ENCODE data around the gene LEUTX. TPM values are rescaled to one million over a fixed set of nuclear protein-coding genes. Genes with fewer than 3 reads are reported as not detected.
A peak's percentile ranks its signal among the peaks of the same experiment; 100 is the strongest.

The LEUTX gene
- total RNA-seq, 2 donors from 2014 or later = not detected

- Mint-ChIP-seq H3K36me3 (ENCODE audit: low read depth) (peaks cover 25% of the 10 kb centered on the region), H3K9me3 (no peaks in the 10 kb centered on the region), H3K4me1 (no peaks in the 10 kb centered on the region), H3K27me3 (ENCODE audit: insufficient read depth) (no peaks in the 10 kb centered on the region), H3K27ac (peak overlapping the region; percentile 85), H3K4me3 (no peak overlapping the region)
- Histone ChIP-seq H3K27ac (ENCODE audit: low read depth, low read length) (peak overlapping the region; percentile 78), H3K9ac (ENCODE audit: extremely low read depth, low read length, poor library complexity, severe bottlenecking) (no peak overlapping the region), H3K4me1 (ENCODE audit: control insufficient read depth, insufficient read depth, low read length) (no peaks in the 10 kb centered on the region), H3K36me3 (ENCODE audit: control insufficient read depth, insufficient read depth, low read length) (peaks cover 27% of the 10 kb centered on the region), H3K4me3 (ENCODE audit: low read length) (peak overlapping the region; percentile 82), H3K9me3 (ENCODE audit: control insufficient read depth, low read length) (peaks cover 4% of the 10 kb centered on the region), H3K27me3 (ENCODE audit: control insufficient read depth, insufficient read depth, low read length, poor library complexity, severe bottlenecking) (no peaks in the 10 kb centered on the region)
- no peak for TF ChIP-seq CTCF (conservative IDR thresholded peaks at IDR 0.05)
- WGBS, 2 experiments (ENCODE audit: insufficient coverage in 1 of 2, insufficient read length in 1 of 2) = 45 to 51% methylated on average over 29 to 47 of the region's 47 CpGs
- peak; percentile 97 for DNase-seq
These were observed 45.8 kb downstream of the LEUTX start for GRCh38 chr19:39824143-39825092.

- Histone ChIP-seq H3K36me3 (ENCODE audit: control insufficient read depth, insufficient read depth, low read length) (peaks cover 33% of the 10 kb centered on the region), H3K4me1 (ENCODE audit: control insufficient read depth, insufficient read depth, low read length) (no peaks in the 10 kb centered on the region), H3K27ac (ENCODE audit: low read depth, low read length) (peak overlapping the region; percentile 78), H3K9ac (ENCODE audit: extremely low read depth, low read length, poor library complexity, severe bottlenecking) (no peak overlapping the region), H3K4me3 (ENCODE audit: low read length) (no peak overlapping the region), H3K9me3 (ENCODE audit: control insufficient read depth, low read length) (peaks cover 4% of the 10 kb centered on the region), H3K27me3 (ENCODE audit: control insufficient read depth, insufficient read depth, low read length, poor library complexity, severe bottlenecking) (no peaks in the 10 kb centered on the region)
- peaks cover 32% of the 10 kb centered on the region for H3K36me3 Mint-ChIP-seq (ENCODE audit: low read depth)
- DNase-seq = no peak
- H3K4me1 Mint-ChIP-seq = no peaks in the 10 kb centered on the region
- TF ChIP-seq CTCF (conservative IDR thresholded peaks at IDR 0.05) = no peak
- no peaks in the 10 kb centered on the region for H3K9me3 Mint-ChIP-seq
- WGBS, 2 experiments (ENCODE audit: insufficient coverage in 1 of 2, insufficient read length in 1 of 2) = 95 to 96% methylated on average over 5 to 7 of the region's 11 CpGs
- no peaks in the 10 kb centered on the region for H3K27me3 Mint-ChIP-seq (ENCODE audit: insufficient read depth)
- no peak overlapping the region for H3K4me3 Mint-ChIP-seq
- H3K27ac Mint-ChIP-seq = peak overlapping the region; percentile 85
These were observed 46.4 kb downstream of the LEUTX start for GRCh38 chr19:39825093-39825463.

- Mint-ChIP-seq H3K27me3 (ENCODE audit: insufficient read depth) (no peaks in the 10 kb centered on the region), H3K9me3 (no peaks in the 10 kb centered on the region), H3K4me3 (no peak overlapping the region), H3K27ac (no peak overlapping the region), H3K36me3 (ENCODE audit: low read depth) (peaks cover 37% of the 10 kb centered on the region), H3K4me1 (no peaks in the 10 kb centered on the region)
- Histone ChIP-seq H3K9me3 (ENCODE audit: control insufficient read depth, low read length) (peaks cover 3% of the 10 kb centered on the region), H3K9ac (ENCODE audit: extremely low read depth, low read length, poor library complexity, severe bottlenecking) (no peak overlapping the region), H3K36me3 (ENCODE audit: control insufficient read depth, insufficient read depth, low read length) (peaks cover 39% of the 10 kb centered on the region), H3K4me3 (ENCODE audit: low read length) (no peak overlapping the region), H3K4me1 (ENCODE audit: control insufficient read depth, insufficient read depth, low read length) (no peaks in the 10 kb centered on the region), H3K27me3 (ENCODE audit: control insufficient read depth, insufficient read depth, low read length, poor library complexity, severe bottlenecking) (no peaks in the 10 kb centered on the region), H3K27ac (ENCODE audit: low read depth, low read length) (peak overlapping the region; percentile 20)
- no peak for DNase-seq
- TF ChIP-seq CTCF (conservative IDR thresholded peaks at IDR 0.05) = no peak
- 95 to 100% methylated on average over 5 to 17 of the region's 17 CpGs for WGBS, 2 experiments (ENCODE audit: insufficient coverage in 1 of 2, insufficient read length in 1 of 2)
These were observed 47.0 kb downstream of the LEUTX start for GRCh38 chr19:39825531-39826076.

Data from endodermal cell (in vitro differentiated cells).